Right lobe of liver (tissue), 6 donors: Measurements from ENCODE around the gene ULK4. TPM values are rescaled to one million over a fixed set of nuclear protein-coding genes. Genes with fewer than 3 reads are reported as not detected.
"Not testable (repeated sequence)": the region's sequence is repeated elsewhere in the genome, so short reads cannot be mapped to it uniquely, and the experiment has no call there.

ENCODE experiments used
- ATAC-seq, 4 donors: fragments of 200-7000 bp; cut with Tn5 transposase; one replicate each; pipeline ENCODE4 v1.9.1; 2020; ENCODE audit warnings: mild to moderate bottlenecking in 4 of 4, moderate library complexity in 4 of 4
- DNase-seq, 3 donors: peaks; one replicate each; pipeline ENCODE4 v3.0.0-alpha.2; 2020
- H3K27ac ChIP-seq, 3 donors: fragments of 200-600 bp; one replicate each; pipeline ENCODE4 v1.8.0; 2022
- H3K27me3 ChIP-seq, 2 donors: fragments of 200-600 bp; one replicate each; pipeline ENCODE4 v1.8.0; 2022
- H3K36me3 ChIP-seq, 4 donors: fragments of 200-600 bp; sonication (generic) in 1 of 4; one replicate each; pipeline versions ENCODE4 v1.5.1 to v1.8.0; 2017 to 2022; ENCODE audit warnings: control low read depth in 1 of 4
- H3K4me1 ChIP-seq, 4 donors: fragments of 200-600 bp; sonication (generic) in 1 of 4; one replicate each; pipeline versions ENCODE4 v1.5.1 to v1.8.0; 2017 to 2022; ENCODE audit warnings: control low read depth in 1 of 4
- H3K4me3 ChIP-seq, 3 donors: fragments of 200-600 bp; one replicate each; pipeline ENCODE4 v1.8.0; 2022
- H3K9me3 ChIP-seq, 4 donors: fragments of 200-600 bp; sonication (generic) in 1 of 4; one replicate each; pipeline versions ENCODE4 v1.5.1 to v1.8.0; 2017 to 2022; ENCODE audit warnings: control low read depth in 1 of 4
- POLR2A ChIP-seq: fragments of 450-650 bp; IDR thresholded peaks from one replicate; pipeline ENCODE4 v1.6.1; 2017; ENCODE audit warnings: antibody characterized with exemption, mild to moderate bottlenecking
- WGBS: methylation state at CpG from one replicate; pipeline ENCODE4 v1.1.6; 2018; ENCODE audit warnings: low coverage, low lambda C conversion rate; ENCODE audit not compliant: insufficient coverage; ENCODE audit errors: missing lambda C conversion rate; 5-methylcytosine and 5-hydroxymethylcytosine counted together
- intact Hi-C, 2 donors: fragments of 100-400 bp; cut with DNase I; formaldehyde crosslinking; loops; one replicate each; pipeline versions ENCODE4 v1.11.2 to v1.14.1; 2022
- total RNA-seq, 6 experiments: library from RNA; depleted of rRNA in 2 of 6; stranded (reverse); fragments of >200 nt in 2 of 6; fragmentation: NEBNext Ultra II Directional in 3 of 6; extraction: Animal tissue kit (Norgen Biotek cat#: 25700) in 3 of 6; gene quantifications; one replicate each; pipeline versions ENCODE4 v1.1.0 to v1.2.4, GENCODE V29; 2016 to 2023
- TF ChIP-seq, protein P1 (sequence below), 4 donors: fragments of 200-600 bp in 3 of 4; fragments of 450-650 bp in 1 of 4; IDR thresholded peaks; one replicate each; pipeline versions ENCODE4 v1.5.1 to v1.8.0; 2016 to 2022; ENCODE audit warnings: antibody characterized with exemption in 4 of 4, mild to moderate bottlenecking in 2 of 4
- donor health status: DM: no; HTN: yes; CAD: no.
- donor health status: DM: no; HTN: no; CAD: no.
- donor health status: DM: no; HTN: no; CAD: no.
- donor health status: DM: no; HTN: yes; CAD: no.
- donor health status: DM: no; HTN: yes; CAD: no.

Gene ULK4
- total RNA-seq, 6 experiments from 2014 or later: 2.8 to 5.6 (median 4.9) TPM

- Histone ChIP-seq H3K27me3 (no peaks in the 10 kb centered on the region), H3K36me3 (no peaks in the 10 kb centered on the region), H3K4me1 (peaks cover 0 to 10% (median 2%) of the 10 kb centered on the region in 4 donors), H3K4me3 (no peak overlapping the region), H3K27ac (no peak overlapping the region), H3K9me3 (no peaks in the 10 kb centered on the region)
- DNase-seq (no peak), ATAC-seq (peak in 1 of 4 donors; percentile 40)
- whole genome bisulfite sequencing: 100% methylated on average over 1 of the region's 11 CpGs
- intact Hi-C loops: no loop called here
- TF ChIP-seq, protein P1, sequence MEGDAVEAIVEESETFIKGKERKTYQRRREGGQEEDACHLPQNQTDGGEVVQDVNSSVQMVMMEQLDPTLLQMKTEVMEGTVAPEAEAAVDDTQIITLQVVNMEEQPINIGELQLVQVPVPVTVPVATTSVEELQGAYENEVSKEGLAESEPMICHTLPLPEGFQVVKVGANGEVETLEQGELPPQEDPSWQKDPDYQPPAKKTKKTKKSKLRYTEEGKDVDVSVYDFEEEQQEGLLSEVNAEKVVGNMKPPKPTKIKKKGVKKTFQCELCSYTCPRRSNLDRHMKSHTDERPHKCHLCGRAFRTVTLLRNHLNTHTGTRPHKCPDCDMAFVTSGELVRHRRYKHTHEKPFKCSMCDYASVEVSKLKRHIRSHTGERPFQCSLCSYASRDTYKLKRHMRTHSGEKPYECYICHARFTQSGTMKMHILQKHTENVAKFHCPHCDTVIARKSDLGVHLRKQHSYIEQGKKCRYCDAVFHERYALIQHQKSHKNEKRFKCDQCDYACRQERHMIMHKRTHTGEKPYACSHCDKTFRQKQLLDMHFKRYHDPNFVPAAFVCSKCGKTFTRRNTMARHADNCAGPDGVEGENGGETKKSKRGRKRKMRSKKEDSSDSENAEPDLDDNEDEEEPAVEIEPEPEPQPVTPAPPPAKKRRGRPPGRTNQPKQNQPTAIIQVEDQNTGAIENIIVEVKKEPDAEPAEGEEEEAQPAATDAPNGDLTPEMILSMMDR (IDR thresholded peaks at IDR 0.05): no peak
- no peak for TF ChIP-seq POLR2A
Observed at GRCh38 chr3:41650406-41650805, 311.5 kb downstream of the ULK4 start.

DNA sequence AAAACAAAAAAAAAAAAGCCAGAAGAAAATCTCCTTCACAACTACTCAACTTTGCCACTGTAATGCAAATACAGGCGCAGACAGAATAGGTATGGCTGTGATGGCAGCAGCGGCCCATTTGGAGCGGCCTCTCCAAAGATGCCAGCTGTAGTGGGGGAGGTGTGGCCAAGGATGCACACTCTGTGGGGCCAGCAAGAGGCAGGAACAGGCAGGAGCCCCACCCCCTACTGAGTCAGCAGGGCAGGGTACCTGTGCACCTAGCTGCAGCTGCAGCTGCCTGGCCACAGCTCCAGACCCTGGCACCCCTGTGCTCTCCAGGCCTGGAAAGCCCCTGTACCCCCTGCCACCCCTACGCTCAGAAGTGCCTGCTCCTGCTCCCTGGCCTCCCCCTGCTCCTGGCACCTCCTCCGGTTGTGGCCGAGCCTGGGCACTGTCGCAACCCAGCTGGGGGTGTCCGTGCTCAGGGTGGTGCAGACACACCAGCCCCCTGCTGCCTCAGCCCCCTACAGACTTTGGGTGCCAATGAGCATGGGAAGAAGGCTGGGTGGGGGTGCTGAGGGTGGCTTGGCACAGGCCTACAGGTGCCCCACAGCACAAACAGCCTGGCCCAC, 312.7 kb downstream of the ULK4 start:
- peaks cover 0 to 6% (median 2%) of the 10 kb centered on the region in 4 donors for H3K4me1 ChIP-seq
- no peaks in the 10 kb centered on the region for H3K36me3 ChIP-seq
- H3K9me3 ChIP-seq: no peaks in the 10 kb centered on the region
- 93% methylated on average over 5 of the region's 8 CpGs for WGBS
- intact Hi-C loops: no loop called here
- H3K27ac ChIP-seq: no peak overlapping the region
- no peak for TF ChIP-seq POLR2A
- TF ChIP-seq, protein P1 (IDR thresholded peaks at IDR 0.05): no peak
- H3K4me3 ChIP-seq: no peak overlapping the region
- peak in 1 of 3 donors; percentile 40 for DNase-seq
- H3K27me3 ChIP-seq: no peaks in the 10 kb centered on the region
- ATAC-seq: peak in 1 of 4 donors; percentile 33

DNA sequence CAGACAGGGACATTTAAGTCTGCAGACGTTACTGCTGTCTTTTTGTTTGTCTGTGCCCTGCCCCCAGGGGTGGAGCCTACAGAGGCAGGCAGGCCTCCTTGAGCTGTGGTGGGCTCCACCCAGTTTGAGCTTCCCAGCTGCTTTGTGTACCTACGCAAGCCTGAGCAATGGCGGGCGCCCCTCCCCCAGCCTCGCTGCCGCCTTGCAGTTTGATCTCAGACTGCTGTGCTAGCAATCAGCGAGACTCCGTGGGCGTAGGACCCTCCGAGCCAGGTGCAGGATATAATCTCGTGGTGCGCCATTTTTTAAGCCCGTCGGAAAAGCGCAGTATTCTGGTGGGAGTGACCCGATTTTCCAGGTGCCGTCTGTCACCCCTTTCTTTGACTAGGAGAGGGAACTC, 314.2 kb downstream of the ULK4 start:
- WGBS: 97% methylated on average over 7 of the region's 17 CpGs
- not testable (repeated sequence) for H3K4me3 ChIP-seq

GRCh38 chr3:41640076-41640475, 321.8 kb downstream of the ULK4 start:
- WGBS: 83% methylated on average over 3 of the region's 4 CpGs
- H3K4me1 ChIP-seq: no peaks in the 10 kb centered on the region
- H3K27ac ChIP-seq: no peak overlapping the region
- TF ChIP-seq POLR2A: no peak
- TF ChIP-seq, protein P1 (IDR thresholded peaks at IDR 0.05): no peak
- DNase-seq (no peak), ATAC-seq (no peak)
- no peaks in the 10 kb centered on the region for H3K27me3 ChIP-seq
- no peak overlapping the region for H3K4me3 ChIP-seq
- intact Hi-C loops: no loop called here
- H3K36me3 ChIP-seq: no peaks in the 10 kb centered on the region
- no peaks in the 10 kb centered on the region for H3K9me3 ChIP-seq

More for the DNA sequence above, 314.2 kb downstream of the ULK4 start:
- H3K36me3 ChIP-seq, H3K4me1 ChIP-seq, H3K9me3 ChIP-seq, H3K27me3 ChIP-seq, ATAC-seq, DNase-seq, intact Hi-C loops, H3K27ac ChIP-seq: not testable (repeated sequence)

DNA sequence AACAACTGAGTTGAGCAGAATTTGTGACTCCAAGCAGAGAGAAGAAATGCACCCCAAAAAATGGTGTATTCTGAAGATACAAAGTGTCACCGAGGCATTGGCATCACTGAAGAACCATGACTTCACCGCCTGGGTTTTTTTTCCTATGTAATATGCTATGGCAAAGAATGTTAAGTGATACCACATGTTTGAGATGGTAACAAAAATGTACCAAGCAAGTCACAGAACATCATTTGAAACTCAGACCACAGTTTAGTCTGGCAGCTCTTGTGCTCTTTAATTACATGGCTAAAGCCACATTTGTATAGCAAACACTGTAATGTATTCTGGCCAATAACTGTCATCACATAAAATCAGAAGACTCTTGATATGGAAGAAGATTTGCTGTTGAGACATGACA, 323.5 kb downstream of the ULK4 start:
- TF ChIP-seq, protein P1 (IDR thresholded peaks at IDR 0.05): no peak
- no peak for TF ChIP-seq POLR2A
- H3K4me3 ChIP-seq: no peak overlapping the region
- H3K27ac ChIP-seq: no peak overlapping the region
- 100% methylated on average over 2 of the region's 2 CpGs for WGBS
- intact Hi-C loops: no loop called here
- H3K4me1 ChIP-seq: no peaks in the 10 kb centered on the region
- H3K27me3 ChIP-seq: no peaks in the 10 kb centered on the region
- ATAC-seq: no peak
- no peaks in the 10 kb centered on the region for H3K9me3 ChIP-seq
- H3K36me3 ChIP-seq: no peaks in the 10 kb centered on the region
- no peak for DNase-seq
